ENCODE data around the gene ZMYND15. TPM values are rescaled to one million over a fixed set of nuclear protein-coding genes. Genes with fewer than 3 reads are reported as not detected.
"Not testable (repeated sequence)": the region's sequence is repeated elsewhere in the genome, so short reads cannot be mapped to it uniquely, and the experiment has no call there.

Gene ZMYND15
- total RNA-seq, 2 experiments from 2014 or later, result 0.10 to 0.24 TPM

GRCh38 chr17:4706121-4706520, 33.5 kb upstream of the ZMYND15 start:
- no peak for DNase-seq
- H3K27ac Mint-ChIP-seq, result peak overlapping the region; percentile 30
- CTCF ChIA-PET, result interaction anchor here (1.0 kb wide), 1 partner anchor 84 kb away, joined by 3 read pairs; no protein-coding TSS in a partner anchor
- intact Hi-C loops (cut with micrococcal nuclease), result no loop called here
- H3K4me3 Mint-ChIP-seq, result peak overlapping the region; percentile 33
- peaks cover 5% of the 10 kb centered on the region for H3K9me3 Mint-ChIP-seq
- peaks cover 7% of the 10 kb centered on the region for H3K36me3 Mint-ChIP-seq
- peaks cover 56% of the 10 kb centered on the region for H3K4me1 Mint-ChIP-seq (ENCODE audit: low read depth)
- POLR2A ChIA-PET, result no interaction called here
- no peaks in the 10 kb centered on the region for H3K27me3 Mint-ChIP-seq

GRCh38 chr17:4708436-4708835, 31.2 kb upstream of the ZMYND15 start:
- Mint-ChIP-seq H3K4me1 (ENCODE audit: low read depth) (peaks cover 48% of the 10 kb centered on the region), H3K4me3 (peak overlapping the region; percentile 61), H3K9me3 (peaks cover 5% of the 10 kb centered on the region), H3K27ac (peak overlapping the region; percentile 79), H3K36me3 (peaks cover 14% of the 10 kb centered on the region), H3K27me3 (no peaks in the 10 kb centered on the region)
- DNase-seq, result peak; percentile 79
- ChIA-PET CTCF (interaction anchor here (0.6 to 3.4 kb wide), 5 partner anchors 17 to 200 kb away, joined by 3 to 28 read pairs (median 3); partner anchors contain the start of gene CHRNE), POLR2A (no interaction called here)
- intact Hi-C loops (cut with micrococcal nuclease), result no loop called here

- H3K27ac Mint-ChIP-seq, result peak within 1 kb of the TSS; percentile 94
- intact Hi-C loops (cut with micrococcal nuclease), result loop anchor here (1.0 to 10.0 kb wide), 8 partner anchors 21 to 565 kb away; partner anchors contain the start of genes CYB5D2, MED11, MINK1 and PSMB6
- POLR2A ChIA-PET, result interaction anchor here (0.8 to 1.4 kb wide), 3 partner anchors 80 to 190 kb away, joined by 3 to 13 read pairs (median 3); partner anchors contain the start of gene PSMB6
- CTCF ChIA-PET, result interaction anchor here (0.7 to 3.4 kb wide), 17 partner anchors 9 to 230 kb away, joined by 3 to 28 read pairs (median 4); partner anchors contain the start of genes CHRNE, PLD2, PSMB6 and RNF167
- H3K36me3 Mint-ChIP-seq, result peaks cover 13% of the 10 kb centered on the region
- peak within 1 kb of the TSS; percentile 98 for H3K4me3 Mint-ChIP-seq
- H3K4me1 Mint-ChIP-seq (ENCODE audit: low read depth), result peaks cover 55% of the 10 kb centered on the region
- H3K27me3 Mint-ChIP-seq, result no peaks in the 10 kb centered on the region
- DNase-seq, result peak; percentile 99
- peaks cover 5% of the 10 kb centered on the region for H3K9me3 Mint-ChIP-seq
These were observed 29.6 kb upstream of the ZMYND15 start, which contains the start of gene ARRB2 for GRCh38 chr17:4709794-4710692. TSS of gene ARRB2 (plus strand) at chr17:4710632. CDS start at chr17:4710722, 90 bp downstream.

- Mint-ChIP-seq H3K4me3 (peak overlapping the region; percentile 98), H3K36me3 (peaks cover 21% of the 10 kb centered on the region), H3K9me3 (peaks cover 5% of the 10 kb centered on the region), H3K27ac (peak overlapping the region; percentile 94), H3K27me3 (no peaks in the 10 kb centered on the region), H3K4me1 (ENCODE audit: low read depth) (peaks cover 57% of the 10 kb centered on the region)
- ChIA-PET CTCF (interaction anchor here (0.5 to 3.4 kb wide), 20 partner anchors 9 to 189 kb away, joined by 3 to 28 read pairs (median 3); partner anchors contain the start of genes PLD2 and PSMB6), POLR2A (interaction anchor here (0.7 to 1.4 kb wide), 4 partner anchors 10 to 85 kb away, joined by 3 to 13 read pairs (median 4); partner anchors contain the start of gene PSMB6)
- intact Hi-C loops (cut with micrococcal nuclease), result loop anchor here (1.0 to 10.0 kb wide), 8 partner anchors 20 to 566 kb away; partner anchors contain the start of genes CYB5D2, MED11, MINK1 and PSMB6
- DNase-seq, result peak; percentile 71
These were observed 28.7 kb upstream of the ZMYND15 start for GRCh38 chr17:4710693-4711634.

GRCh38 chr17:4711661-4712181, 27.9 kb upstream of the ZMYND15 start:
- peaks cover 50% of the 10 kb centered on the region for H3K4me1 Mint-ChIP-seq (ENCODE audit: low read depth)
- peak overlapping the region; percentile 98 for H3K4me3 Mint-ChIP-seq
- ChIA-PET POLR2A (interaction anchor here (0.7 to 1.3 kb wide), 3 partner anchors 9 to 24 kb away, joined by 3 to 4 read pairs (median 4); no protein-coding TSS in a partner anchor), CTCF (interaction anchor here (0.5 to 1.6 kb wide), 7 partner anchors 10 to 169 kb away, joined by 3 to 5 read pairs (median 3); no protein-coding TSS in a partner anchor)
- H3K27me3 Mint-ChIP-seq, result no peaks in the 10 kb centered on the region
- H3K9me3 Mint-ChIP-seq, result peaks cover 5% of the 10 kb centered on the region
- peaks cover 23% of the 10 kb centered on the region for H3K36me3 Mint-ChIP-seq
- no peak for DNase-seq
- intact Hi-C loops (cut with micrococcal nuclease), result loop anchor here (2.0 to 10.0 kb wide), 3 partner anchors 79 to 567 kb away; partner anchors contain the start of genes CYB5D2, RNF167, SLC25A11 and ZZEF1
- H3K27ac Mint-ChIP-seq, result peak overlapping the region; percentile 94

- peaks cover 29% of the 10 kb centered on the region for H3K36me3 Mint-ChIP-seq
- peaks cover 5% of the 10 kb centered on the region for H3K9me3 Mint-ChIP-seq
- peak overlapping the region; percentile 94 for H3K27ac Mint-ChIP-seq
- peak overlapping the region; percentile 98 for H3K4me3 Mint-ChIP-seq
- intact Hi-C loops (cut with micrococcal nuclease), result loop anchor here (10.0 kb wide), 1 partner anchor 568 kb away; the partner anchor contains the start of genes CYB5D2 and ZZEF1
- ChIA-PET POLR2A (interaction anchor here (1.3 kb wide), 2 partner anchors 8 to 15 kb away, joined by 4 read pairs; no protein-coding TSS in a partner anchor), CTCF (interaction anchor here (1.1 to 1.6 kb wide), 3 partner anchors 11 to 169 kb away, joined by 3 to 5 read pairs (median 4); no protein-coding TSS in a partner anchor)
- DNase-seq, result no peak
- no peaks in the 10 kb centered on the region for H3K27me3 Mint-ChIP-seq
- peaks cover 50% of the 10 kb centered on the region for H3K4me1 Mint-ChIP-seq (ENCODE audit: low read depth)
These were observed 27.1 kb upstream of the ZMYND15 start for GRCh38 chr17:4712526-4712925.

GRCh38 chr17:4714340-4715062, 25.1 kb upstream of the ZMYND15 start:
- H3K9me3 Mint-ChIP-seq, H3K27me3 Mint-ChIP-seq, DNase-seq: not testable (repeated sequence)
- Mint-ChIP-seq H3K36me3 (peaks cover 40% of the 10 kb centered on the region), H3K4me3 (peak overlapping the region; percentile 72), H3K27ac (peak overlapping the region; percentile 94), H3K4me1 (ENCODE audit: low read depth) (peaks cover 41% of the 10 kb centered on the region)
- POLR2A ChIA-PET, result interaction anchor here (0.5 to 0.9 kb wide), 3 partner anchors 13 to 185 kb away, joined by 3 to 5 read pairs (median 3); partner anchors contain the start of gene C17orf107
- CTCF ChIA-PET, result interaction anchor here (1.1 to 1.9 kb wide), 2 partner anchors 76 to 148 kb away, joined by 4 to 8 read pairs; no protein-coding TSS in a partner anchor
- intact Hi-C loops (cut with micrococcal nuclease), result loop anchor here (1.0 to 10.0 kb wide), 2 partner anchors 14 to 570 kb away; partner anchors contain the start of genes CYB5D2 and ZZEF1

- Mint-ChIP-seq H3K4me1 (ENCODE audit: low read depth) (peaks cover 37% of the 10 kb centered on the region), H3K9me3 (no peaks in the 10 kb centered on the region), H3K27me3 (no peaks in the 10 kb centered on the region), H3K27ac (peak overlapping the region; percentile 94), H3K4me3 (peak overlapping the region; percentile 72), H3K36me3 (peaks cover 46% of the 10 kb centered on the region)
- intact Hi-C loops (cut with micrococcal nuclease), result loop anchor here (10.0 kb wide), 1 partner anchor 570 kb away; the partner anchor contains the start of genes CYB5D2 and ZZEF1
- POLR2A ChIA-PET, result interaction anchor here (0.5 to 0.7 kb wide), 2 partner anchors 75 to 184 kb away, joined by 3 read pairs; partner anchors contain the start of gene C17orf107
- peak; percentile 60 for DNase-seq
- CTCF ChIA-PET, result interaction anchor here (1.9 kb wide), 1 partner anchor 75 kb away, joined by 8 read pairs; no protein-coding TSS in a partner anchor
These were observed 24.4 kb upstream of the ZMYND15 start for GRCh38 chr17:4715063-4715744.

GRCh38 chr17:4716081-4716480, 23.6 kb upstream of the ZMYND15 start:
- Mint-ChIP-seq H3K27me3 (no peaks in the 10 kb centered on the region), H3K9me3 (no peaks in the 10 kb centered on the region), H3K4me1 (ENCODE audit: low read depth) (peaks cover 37% of the 10 kb centered on the region), H3K27ac (peak overlapping the region; percentile 94), H3K4me3 (no peak overlapping the region), H3K36me3 (peaks cover 48% of the 10 kb centered on the region)
- no peak for DNase-seq
- intact Hi-C loops (cut with micrococcal nuclease), result loop anchor here (10.0 kb wide), 1 partner anchor 571 kb away; the partner anchor contains the start of genes CYB5D2 and ZZEF1
- POLR2A ChIA-PET, result no interaction called here
- CTCF ChIA-PET, result interaction anchor here (1.9 kb wide), 1 partner anchor 74 kb away, joined by 8 read pairs; no protein-coding TSS in a partner anchor
